Stimulated activated CD8-positive, alpha-beta memory T cell treated with anti-CD3 and anti-CD28 coated beads, Interleukin-7, amount 100 ng/mL, for 1 hour (primary cell): ENCODE results near the gene SDF2.
A peak's percentile ranks its signal among the peaks of the same experiment; 100 is the strongest.
"Not testable (repeated sequence)": the region's sequence is repeated elsewhere in the genome, so short reads cannot be mapped to it uniquely, and the experiment has no call there.

Experiments
- DNase-seq, 2 donors: peaks; one replicate each; pipeline ENCODE4 v3.0.0-alpha.2; 2020; ENCODE audit warnings: low read depth in 2 of 2

Gene SDF2

GRCh38 chr17:28634206-28634865 lies 27.4 kb downstream of the SDF2 start:
- DNase-seq = no peak

DNA sequence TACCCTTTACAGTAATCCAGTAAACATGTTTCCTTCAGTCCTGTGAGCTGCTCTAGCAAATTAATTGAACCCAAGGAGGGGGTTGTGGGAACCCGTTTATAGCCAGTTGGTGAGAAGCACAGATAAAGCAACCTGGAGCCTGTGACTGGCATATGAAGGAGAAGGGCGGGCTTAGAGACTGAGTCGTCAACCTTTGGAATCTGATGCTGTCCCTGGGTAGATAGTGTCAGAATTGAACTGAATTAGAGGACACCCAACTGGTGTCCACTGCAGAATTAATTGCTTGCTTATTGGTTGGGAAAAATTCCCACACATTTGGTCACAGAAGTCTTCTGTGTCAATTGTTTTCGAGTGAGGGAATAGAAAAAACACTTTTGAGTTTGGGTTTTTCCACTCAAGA lies 34.9 kb downstream of the SDF2 start:
- DNase-seq = no peak

- no peak for DNase-seq
Measured at GRCh38 chr17:28624148-28624547, 37.6 kb downstream of the SDF2 start.

GRCh38 chr17:28623696-28624095 lies 38.0 kb downstream of the SDF2 start:
- DNase-seq = no peak

GRCh38 chr17:28622186-28622585 lies 39.5 kb downstream of the SDF2 start:
- no peak for DNase-seq

DNA sequence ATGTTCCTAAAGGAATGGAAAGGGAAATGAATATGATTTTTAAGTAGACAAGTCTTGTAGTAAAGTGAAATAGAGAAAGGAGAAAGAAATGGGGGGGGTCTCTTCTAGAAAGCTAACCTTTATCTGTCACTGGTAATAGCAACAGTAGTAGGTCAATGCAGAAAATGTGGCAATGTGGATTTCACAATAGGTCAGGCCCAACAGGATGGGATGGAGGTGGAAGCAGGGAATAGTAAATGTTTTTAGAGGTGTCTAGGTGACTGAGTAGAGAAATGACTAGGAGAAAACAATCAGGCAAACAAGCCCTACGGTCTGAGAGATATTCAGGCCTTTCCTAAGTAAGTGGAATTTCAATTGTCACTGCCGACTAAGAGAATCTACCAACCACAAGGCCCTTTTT lies 41.7 kb downstream of the SDF2 start:
- no peak for DNase-seq

- DNase-seq = no peak
Measured at GRCh38 chr17:28618464-28618863, 43.2 kb downstream of the SDF2 start.

- no peak for DNase-seq
Measured at GRCh38 chr17:28616281-28616680, 45.4 kb downstream of the SDF2 start.

DNA sequence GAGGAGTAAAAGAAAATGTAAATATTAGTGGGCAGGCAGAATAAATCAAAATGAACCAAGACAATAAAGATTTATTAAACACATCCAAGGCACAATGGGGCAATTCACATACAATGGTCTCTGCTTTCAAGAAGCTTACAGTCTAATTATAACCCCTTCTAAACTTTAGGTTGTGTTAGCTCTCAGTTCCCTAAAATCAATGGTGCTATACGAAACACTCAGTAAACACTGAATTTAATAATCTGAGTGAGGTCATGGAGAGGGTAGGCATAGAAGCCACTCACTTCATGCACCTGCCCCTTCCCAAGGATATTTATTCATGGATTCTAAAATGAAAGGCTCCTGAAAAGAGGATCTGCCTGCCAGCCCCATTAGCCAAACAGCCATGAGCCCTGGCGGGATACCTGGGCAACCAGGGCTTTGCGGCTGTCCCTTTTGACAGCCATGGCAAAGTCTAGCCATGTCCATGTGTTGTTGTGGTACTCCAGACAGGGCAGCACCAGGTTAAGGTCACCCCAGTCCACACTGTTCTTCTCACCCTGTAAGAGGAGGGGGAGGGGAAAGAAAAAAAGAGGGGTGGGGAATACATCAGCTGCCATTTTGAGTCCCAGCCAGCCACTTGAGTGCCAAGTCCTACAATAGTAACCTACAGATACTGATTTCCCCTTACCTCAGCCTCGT lies 46.3 kb downstream of the SDF2 start:
- no peak for DNase-seq

GRCh38 chr17:28613931-28614381 lies 47.8 kb downstream of the SDF2 start, which contains the start of gene RSKR:
Gene RSKR, minus strand, starts transcription at chr17:28614185. Its CDS starts 24 bp downstream, at chr17:28614161.
- no peak for DNase-seq

DNA sequence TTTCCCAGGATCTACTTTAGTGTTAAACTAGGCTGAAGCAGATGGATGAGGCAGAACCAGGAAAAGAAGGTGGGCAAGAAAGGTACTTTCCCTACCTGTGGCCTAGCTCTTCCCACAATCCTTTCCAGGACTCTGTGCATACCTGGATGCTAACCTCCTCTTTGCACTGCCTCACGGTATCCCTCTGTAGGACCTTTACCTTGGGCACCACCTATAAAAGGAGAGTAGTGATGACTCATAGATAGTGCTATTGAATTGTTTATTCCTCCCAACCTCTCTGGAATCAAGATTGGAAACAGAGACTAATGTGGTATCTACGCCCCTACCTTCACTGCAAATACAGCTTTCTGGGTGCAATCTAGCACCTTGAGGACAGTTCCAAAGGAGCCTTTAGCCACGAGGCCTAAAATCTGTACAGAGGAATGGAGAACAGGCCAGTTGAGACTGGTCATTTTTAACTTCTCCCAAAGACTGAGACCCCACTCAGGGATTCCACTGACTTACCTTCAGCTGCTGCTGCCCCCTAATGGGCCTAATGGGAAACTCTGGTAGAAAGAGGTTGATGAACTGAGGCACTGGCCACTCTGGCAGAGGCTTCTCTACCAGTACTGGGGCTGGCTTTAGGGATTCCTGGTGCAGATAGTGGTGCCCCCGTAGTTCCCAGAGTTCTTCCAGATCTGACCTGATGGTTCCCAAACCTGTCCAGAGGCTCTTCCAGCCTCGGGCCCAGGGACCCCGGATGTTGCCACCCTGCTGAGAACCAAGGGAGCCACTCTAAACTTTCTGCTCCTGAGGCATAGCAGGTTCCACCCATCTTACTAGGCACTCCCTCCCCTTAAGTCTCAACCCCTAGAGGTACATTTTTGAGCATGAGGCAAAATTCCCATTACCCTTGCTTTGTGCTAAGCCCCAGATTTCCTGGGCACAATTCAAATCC lies 48.5 kb downstream of the SDF2 start:
- DNase-seq = no peak

- DNase-seq = no peak
Measured at GRCh38 chr17:28612531-28612930, 49.2 kb downstream of the SDF2 start.

GRCh38 chr17:28610376-28610775 lies 51.3 kb downstream of the SDF2 start:
- DNase-seq = no peak

- not testable (repeated sequence) for DNase-seq
Measured at GRCh38 chr17:28604031-28604430, 57.7 kb downstream of the SDF2 start.

GRCh38 chr17:28599311-28600184 lies 62.2 kb downstream of the SDF2 start:
- peak; percentile 25 to 30 for DNase-seq

DNA sequence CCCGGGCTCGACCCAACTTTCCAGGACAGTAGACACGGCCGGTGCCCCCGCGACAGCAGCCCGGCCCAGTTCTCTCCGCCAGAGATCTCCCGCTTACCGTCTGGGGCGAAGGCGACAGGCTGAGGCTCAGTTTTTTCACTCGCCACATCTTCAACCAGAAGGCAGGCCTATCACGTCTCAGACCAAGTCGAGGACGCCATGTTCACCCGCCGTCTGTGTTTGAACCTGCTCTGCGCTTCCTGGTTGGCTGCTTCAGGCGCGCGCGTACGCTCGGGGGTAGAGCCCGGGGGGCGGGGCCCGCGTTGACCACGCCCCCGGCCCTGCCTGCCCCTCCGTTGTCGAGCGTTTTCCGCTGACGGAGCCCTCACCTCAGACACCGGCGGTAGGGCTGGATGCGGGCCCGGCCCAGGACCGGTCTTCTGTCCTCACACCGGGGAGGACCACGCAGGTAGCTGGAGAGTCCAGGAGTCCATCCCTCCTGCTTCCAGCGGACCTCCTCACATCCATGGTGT lies 62.9 kb downstream of the SDF2 start, which contains the start of gene SPAG5:
Gene SPAG5 (minus strand): TSS at position 227 of the 512 bp plus-strand sequence. CDS start 79 bp downstream, at position 148.
- peak; percentile 88 to 92 for DNase-seq

DNA sequence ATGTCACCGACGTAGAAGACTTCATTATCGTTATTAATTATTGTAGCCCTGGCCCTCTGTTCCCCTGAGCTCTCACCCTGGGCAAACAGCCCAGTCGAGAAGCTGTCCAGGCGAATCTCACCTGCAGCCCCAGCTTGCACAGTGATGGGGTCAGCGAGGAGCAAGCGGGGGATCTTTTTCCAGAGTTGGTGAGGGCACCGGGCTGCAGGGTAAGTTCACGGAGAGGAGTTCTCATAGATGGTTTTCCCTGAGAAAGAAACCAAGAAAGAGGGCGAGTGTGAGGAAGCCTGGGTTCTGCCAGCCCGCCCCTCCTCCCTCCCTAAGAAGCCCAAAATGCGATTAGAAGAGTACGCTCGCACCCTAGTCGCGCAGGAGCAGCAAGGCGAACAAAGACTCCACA lies 63.3 kb downstream of the SDF2 start:
- no peak for DNase-seq
